ENCODE data around the gene AKT3.
"Not testable (repeated sequence)": the region's sequence is repeated elsewhere in the genome, so short reads cannot be mapped to it uniquely, and the experiment has no call there.

The AKT3 gene

DNA sequence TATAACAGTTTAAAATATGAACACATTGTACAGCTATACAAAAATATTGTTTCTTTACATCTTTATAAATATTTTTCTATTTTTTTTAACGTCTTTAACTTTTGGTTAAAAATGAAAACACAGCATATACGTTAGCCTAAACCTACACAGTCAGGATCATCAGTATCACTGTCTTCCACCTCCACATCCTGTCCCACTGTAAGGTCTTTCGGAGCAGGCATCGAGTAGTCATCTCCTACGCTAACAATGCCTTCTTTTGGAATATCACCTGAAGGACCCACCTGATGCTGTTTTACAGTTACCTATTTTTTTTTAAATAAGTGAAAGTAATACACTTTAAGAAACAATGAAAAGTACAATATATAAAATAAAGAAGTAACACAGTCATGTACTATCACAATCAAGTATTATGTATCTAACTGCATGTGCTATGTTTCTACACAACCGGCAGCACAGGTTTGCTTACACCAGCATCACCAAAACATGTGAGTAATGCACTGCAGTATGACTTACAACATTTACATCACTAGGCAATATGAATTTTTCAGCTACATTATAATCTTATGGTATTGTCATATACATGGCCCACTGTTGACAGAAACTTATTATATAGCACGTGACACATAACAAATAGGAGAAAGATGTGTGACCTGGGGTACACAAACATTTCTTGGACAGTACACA, 254.4 kb downstream of the AKT3 start:
- DNase-seq: no peak

DNA sequence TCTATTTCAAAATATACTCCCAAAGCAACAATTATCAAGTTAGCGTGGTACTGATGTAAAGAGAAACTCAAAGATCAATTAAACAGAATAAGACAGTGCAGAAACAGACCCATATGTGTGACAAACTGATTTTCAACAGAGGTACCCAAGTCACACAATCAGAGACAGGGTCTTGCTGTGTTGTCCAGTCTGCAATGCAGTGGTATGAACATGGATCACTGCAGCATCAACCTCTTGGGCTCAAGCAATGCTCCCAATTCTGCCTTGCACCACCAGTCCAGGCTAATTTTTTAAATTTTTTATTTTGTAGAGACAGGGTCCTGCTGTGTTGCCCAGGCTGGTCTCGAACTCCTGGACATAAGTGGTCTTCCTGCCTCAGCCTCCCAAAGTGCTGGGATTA, 255.6 kb downstream of the AKT3 start:
- no peak for DNase-seq

DNA sequence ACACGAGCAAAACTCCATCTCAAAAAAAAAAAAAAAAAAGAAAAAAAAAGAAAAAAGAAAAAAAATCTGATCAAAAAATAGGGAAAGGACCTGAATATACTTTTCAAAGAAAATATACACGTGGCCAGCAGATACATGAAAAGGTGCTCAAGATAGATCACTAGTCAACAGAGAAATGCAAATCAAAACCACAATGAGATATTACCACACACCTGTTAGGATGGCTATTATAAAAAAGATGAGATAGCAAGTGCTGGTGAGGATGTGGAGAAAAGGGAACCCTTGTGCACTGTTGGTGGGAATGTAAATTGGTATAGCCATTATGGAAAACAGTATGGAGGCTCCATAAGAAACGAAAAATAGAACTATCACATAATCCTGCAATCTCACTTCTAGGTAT, 260.8 kb downstream of the AKT3 start:
- not testable (repeated sequence) for DNase-seq

DNA sequence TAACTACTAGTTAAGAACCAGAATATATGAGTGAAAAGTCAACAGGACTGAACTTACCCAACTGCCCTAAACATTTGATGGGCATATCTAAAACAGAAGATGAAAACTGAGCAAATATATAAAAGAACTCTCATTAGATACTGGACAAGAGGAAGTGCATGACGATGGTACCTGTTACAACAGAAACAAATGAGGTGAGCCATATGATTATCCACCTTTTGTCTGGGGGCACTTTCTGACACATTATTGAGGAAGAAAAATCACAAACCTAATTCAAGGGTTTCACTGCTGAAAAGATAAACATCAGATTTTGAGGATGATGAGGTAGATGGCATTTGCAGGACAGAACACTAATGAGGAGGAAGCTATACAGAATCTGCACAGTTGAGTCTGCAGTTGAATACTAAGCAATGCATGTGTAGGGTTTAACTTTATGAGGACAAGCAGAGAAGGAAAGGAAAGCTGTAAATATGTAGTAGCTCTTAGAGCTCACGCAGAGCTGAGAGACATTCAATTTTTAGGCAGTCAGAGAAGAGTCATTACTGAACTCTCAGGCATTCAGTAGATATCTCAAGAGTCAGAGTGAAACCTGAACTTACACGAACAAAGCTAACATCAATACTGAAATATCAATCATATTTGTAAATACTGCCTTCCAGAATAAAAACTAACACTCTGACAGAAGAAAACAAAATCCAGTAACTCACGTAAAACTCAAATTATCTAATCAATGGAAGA, 262.1 kb downstream of the AKT3 start:
- no peak for DNase-seq

DNA sequence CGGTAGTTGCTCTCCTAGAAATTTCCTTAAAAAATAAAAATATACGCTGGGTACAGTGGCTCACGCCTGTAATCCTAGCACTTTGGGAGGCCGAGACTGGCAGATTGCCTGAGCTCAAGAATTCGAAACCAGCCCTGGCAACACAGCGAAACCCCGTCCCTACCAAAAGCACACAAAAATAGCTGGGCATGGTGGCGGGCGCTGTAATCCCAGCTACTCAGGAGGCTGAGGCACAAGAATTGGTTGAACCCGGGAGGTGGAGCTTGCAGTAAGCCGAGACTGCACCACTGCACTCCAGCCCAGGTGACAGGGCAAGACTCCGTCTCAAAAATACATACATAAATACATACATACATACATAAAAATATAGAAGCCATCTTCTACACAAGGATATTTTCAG, 262.8 kb downstream of the AKT3 start:
- DNase-seq: no peak

DNA sequence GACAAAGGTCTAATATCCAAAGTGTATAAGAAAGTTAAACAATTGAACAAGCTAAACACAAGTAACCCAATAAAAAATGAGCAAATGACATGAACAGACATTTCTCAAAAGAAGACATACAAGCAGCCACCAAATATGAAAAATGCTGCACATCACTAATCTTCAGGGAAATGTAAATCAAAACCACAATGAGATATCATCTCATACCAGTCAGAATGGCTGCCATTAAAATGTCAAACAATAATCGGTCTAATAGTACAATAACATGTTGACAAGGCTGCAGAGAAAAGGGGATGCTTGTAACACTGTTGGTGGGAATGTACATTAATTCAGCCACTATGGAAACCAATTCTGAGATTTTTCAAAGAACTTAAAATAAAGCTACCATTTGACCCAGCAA, 264.1 kb downstream of the AKT3 start:
- DNase-seq: no peak

DNA sequence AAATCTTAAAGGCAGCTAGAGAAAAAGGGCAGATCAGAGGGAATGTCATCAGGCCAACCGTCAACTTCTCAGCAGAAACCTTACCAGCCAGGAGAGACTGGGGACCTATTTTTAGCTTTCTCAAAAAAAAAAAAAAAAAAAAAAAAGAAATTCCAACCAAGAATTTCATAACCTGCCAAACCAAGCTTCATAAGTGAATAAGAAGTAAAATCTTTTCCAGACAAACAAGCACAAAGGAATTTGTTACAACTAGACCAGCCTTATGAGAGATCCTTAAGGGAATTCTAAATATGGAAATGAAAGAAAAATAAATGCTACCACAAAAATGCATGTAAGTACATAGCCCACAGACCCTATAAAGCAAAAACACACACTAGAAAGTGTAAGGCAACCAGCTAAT, 267.7 kb downstream of the AKT3 start:
- no peak for DNase-seq

DNA sequence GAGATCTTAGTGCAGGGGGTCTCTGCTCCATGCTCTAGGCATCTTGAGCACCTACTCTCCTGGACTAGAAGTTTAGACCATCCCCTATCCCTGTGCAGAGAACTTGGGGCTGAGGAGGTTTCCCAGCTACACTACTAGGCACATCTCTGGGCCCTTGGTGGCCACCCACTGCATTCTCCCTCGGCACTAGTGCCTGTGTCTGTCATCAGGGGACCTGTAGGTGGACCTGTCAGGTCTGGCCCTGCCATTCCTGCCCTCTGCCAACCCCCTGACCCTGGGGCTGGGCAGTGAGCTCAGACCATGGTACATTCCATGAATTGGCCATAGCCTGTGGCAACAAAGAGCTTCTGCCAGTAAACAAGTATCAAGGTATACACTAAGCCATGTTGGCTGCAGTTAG, 269.1 kb downstream of the AKT3 start:
- no peak for DNase-seq

DNA sequence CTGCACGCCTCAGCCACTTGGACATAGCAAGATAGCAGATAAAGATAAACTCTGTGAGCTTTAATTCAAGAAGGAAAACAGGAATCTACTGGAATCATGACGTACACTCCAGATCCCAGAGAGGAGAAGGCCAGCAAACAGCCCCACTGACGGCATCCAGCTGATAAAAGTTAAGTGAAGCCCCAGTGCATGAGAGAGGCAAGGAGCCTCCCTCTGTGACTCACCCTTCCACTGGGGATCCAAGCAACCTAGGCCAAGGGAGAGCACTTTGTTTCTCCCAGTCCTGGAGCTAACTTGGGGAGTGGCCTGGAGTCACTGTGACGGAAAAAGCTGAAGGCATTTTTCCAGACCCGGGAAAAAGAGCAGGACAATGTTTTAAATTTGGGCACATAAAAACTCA, 270.0 kb downstream of the AKT3 start:
- DNase-seq: no peak

DNA sequence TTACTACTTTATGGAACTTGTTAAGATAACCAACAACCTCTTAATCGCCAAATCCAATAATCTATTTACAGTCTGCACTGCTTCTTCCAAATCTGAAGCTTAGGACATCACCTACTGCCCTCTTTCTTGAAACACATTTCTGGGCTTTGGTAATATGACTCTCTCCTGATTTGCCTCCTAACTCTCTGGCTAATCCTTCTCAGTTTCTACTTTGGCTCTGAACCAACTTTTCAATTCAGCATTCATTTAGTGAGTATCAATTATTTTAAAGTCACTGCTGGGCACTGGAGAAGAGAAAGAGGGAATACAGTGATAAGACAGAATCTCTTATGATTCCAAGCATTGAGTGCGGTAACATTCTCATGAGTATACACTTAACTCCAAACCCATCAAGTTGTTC, 275.0 kb downstream of the AKT3 start:
- no peak for DNase-seq

DNA sequence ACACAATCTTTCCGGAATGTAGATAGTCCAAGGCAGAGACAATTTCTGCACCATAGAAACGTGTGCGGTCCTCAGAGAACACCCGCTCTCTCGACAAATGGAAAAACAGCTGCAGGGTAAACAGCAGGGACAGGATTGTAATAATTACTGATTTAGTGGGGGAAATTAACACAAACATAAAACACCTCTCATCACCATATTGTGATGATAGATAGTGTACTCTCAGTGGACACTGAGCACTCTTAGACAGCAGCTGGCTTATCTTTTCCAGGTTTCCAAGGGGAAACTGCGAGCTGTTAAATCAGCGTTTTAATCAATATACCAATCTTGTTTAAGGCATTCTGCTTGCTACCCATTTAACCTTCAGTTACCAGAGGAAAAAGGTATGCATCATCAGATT, 277.1 kb downstream of the AKT3 start:
- no peak for DNase-seq

DNA sequence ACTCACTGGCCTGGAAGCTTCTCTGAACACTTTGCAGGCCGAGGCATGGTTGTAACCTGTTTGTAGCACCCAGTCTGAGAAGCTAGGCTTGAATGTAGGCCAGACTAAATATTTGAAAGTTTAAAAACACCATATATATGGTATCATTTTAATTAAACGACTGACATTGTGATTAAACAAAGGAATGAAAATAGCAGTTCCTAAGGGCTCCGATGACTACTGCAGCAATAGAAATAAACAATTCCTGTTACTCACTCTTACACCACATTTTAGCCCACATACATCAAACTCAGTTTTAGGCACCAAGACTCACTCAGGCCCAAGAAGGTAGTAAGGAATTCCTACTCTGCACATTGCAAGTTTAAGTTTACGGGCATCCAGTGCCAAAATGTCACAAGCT, 281.2 kb downstream of the AKT3 start:
- DNase-seq: no peak

DNA sequence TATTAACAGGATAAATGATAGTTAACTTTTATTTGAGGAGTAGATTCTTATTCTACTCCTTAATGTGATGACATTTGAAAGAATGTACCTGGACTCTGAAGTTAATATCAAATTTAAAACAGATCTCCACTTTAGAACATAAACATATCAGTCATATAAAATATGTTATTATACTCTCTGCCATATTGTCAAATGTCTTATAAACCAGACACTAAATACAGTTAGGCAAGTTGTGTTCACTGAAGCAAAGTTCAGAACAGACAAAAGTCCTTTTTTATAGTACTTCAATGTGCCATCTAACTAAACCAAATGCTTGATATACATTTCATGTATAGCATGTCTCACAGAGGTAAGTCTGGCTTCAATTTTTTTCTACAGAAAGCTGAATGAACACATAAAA, 285.2 kb downstream of the AKT3 start:
- DNase-seq: no peak

DNA sequence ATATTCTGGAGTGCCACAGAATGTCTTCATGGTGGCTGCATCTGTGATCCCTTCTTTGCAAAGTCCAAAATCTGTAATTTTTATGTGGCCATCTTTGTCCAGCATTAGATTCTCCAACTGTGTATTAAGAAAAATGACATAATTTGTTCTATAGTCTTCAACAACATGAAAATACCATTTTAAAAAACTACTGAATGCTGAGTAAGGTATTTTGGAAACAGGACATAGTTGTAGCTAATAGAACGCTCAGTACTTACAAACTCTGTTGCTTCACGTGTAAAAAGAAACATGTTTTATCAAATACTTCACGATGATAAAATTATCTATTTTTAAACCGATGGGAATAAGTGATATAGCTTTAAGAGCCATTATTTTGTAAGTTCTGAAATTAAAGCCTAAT, 286.3 kb downstream of the AKT3 start:
- no peak for DNase-seq

DNA sequence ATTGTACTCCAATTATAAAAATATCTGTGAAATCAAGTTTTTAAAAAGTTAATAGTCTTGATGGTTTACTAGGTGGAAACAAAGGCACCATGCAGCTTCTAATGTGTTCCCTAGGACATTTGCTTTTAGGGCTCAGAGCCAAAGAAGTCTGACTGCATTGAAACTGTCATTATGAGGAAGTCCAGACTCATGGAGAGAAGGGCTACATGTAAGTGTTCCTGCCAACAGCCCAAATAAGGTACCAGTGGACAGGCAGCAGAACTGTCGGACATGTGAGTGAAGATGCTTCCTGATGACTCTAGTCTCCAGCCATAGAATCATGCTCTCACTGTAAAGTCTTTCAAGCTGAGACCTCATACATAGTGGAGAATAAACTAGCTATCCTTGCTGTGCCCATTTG, 287.6 kb downstream of the AKT3 start:
- no peak for DNase-seq

DNA sequence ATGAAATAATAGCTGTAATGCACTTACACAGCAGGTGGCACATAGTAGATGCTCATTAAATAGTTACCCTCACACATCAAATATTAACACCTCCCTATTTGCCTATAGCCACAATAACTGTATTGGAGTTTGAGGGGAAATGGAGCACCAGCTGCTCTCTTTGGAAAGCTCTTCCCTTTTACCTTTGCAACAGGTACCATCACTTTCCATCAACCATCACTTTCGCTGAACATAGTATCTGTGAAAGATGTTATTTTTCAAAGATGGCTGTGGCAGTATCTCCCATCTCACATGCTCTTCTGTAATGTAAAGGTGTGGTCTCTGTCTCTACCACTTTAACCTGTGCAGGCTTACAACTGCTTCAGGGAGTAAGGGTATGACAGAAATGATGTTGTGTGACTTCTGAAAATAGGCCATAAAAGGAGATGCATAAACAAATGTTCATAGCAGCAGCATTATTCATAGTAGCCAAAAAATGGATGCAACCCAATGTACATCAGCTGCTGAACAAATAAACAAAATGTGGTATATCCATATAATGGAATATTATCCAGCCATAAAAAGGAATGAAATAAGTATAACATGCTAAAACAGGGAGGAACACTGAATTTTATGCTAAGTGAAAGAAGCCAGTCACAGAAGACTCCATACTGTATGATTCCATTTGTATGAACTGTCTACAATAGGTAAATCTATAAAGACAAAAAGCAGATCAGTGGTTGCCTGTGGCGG, 288.3 kb downstream of the AKT3 start:
- no peak for DNase-seq

DNA sequence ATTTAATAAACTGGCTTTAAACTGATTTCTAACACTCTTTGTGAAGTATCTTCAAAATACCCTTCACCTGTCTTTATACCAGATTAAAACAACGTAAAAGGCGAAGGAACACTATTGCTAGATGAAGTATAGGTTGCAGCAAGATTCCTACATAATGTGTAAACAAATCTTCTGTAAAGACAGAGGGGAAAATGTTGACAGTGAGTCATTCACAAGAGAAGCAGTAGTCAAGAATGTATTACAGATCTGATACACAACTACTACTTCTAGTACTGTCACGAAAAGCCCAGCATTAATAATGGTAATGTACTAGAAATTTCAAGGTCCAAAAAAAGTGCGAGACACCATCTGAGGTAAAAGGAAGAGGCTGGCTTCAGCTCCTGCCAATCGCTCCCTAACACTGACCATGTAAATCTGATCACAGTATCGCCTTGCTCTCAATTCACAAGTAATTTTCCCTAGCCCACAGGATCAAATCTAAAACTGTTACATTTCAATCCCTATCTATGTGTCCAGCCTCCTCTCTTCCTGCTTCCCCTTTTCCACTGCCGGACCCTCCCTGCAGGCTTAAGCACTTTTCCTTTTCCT, 290.4 kb downstream of the AKT3 start:
- DNase-seq: no peak

DNA sequence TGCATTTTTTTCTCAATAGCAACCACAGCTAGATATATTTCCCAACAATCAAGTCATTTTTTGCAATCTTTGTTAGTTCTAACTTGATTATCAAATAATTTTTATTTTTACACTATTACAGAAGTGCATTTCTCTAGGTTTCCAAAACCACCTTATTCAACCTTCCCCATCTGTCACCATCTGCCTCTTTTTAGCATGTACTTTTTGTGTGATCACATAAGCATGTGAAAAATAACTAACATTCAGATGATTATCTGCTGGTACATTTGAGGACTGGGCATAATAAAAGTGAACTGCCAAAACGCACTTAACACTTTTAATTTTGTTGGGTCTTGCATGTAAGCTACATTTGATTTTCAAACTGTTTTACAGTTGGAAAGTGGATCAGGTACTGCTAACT, 291.5 kb downstream of the AKT3 start:
- DNase-seq: no peak

DNA sequence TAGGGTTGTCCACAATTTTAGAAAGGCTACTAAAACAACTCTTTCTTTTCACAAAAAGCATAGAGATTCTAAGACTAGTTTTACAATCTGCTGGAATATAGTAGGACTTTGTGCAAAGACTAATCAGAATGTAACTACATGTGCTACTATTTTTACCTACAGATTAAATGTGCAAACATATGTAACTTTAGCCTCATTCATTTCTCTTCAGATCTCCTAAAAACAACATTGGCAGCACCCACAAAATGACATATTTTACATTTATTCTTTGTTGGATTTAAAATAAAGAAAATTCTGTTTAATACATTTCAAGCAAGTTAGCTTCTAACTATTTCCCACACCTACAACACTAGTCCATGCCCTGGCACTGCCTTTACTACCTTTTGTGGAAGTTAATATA, 292.2 kb downstream of the AKT3 start:
- DNase-seq: no peak

DNA sequence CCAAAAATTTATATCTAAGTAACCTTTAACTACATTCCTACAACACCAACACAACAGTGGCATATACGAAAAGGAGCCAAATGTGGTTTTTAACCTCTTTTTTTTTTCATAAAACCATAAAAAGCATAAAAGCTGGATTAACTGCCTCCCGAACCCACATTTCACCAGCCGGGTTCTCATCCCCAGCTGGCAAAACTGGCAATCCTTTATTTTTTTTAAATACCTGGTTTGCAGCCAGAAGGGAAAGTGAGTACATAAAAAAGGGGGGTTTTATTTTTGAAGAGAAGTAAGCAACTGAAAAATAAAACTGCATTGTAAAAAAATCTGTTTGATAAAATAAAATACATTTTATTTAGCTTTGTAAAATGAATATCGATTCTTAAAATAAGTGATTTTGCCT, 295.4 kb downstream of the AKT3 start:
- no peak for DNase-seq

DNA sequence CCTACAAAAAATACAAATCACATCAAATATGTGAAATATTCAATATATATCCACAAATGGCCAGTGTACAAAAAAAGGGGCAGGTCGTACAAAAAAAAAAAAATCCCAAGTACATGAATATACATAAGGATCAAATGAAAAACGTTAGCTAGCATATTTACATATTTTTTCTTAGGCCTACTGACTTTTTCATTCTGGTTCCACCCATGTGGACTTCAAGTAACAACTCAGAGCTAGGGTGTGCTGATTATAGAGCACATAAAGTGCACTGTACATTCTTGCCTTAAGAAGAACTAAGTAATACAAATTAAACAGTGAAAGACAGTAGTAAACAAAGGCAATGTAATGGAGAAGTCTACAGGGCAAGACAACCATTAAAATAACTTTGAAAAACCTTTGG, 297.0 kb downstream of the AKT3 start:
- DNase-seq: no peak

DNA sequence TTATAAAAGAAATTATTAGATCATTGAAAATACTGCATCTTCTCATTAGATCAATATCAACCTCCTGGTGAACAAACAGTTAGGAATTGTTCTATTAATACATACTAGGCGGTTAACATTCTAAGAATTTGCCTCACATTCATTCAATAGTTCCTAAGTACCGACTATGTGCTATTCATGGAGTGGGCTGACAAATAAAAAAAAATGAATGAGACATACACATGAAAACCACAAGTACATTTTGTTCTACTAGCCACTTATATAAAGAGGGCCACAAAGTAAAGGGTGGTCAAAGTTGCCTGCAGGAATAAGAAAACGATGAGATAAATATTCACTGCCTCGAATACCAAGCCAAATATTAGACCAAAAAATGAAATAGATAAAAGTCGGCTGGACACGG, 299.8 kb downstream of the AKT3 start:
- no peak for DNase-seq

DNA sequence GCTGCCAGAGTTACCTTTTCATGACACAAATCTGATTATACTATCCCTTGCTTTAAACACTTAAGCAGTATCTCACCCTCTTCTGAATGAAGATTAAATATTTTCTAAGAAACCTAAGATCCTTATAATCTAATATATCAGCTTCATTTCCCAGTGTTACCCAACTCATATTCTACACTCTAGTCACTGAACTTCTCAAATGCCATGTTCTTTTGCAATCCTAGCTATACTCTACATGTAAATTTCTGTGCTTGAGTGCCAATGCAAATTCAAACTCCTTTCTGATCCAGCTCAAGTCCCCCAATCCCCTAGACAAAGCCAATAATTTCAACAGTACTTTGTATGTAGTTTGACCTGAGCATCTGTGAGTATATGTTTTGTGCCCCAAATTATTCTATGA, 300.3 kb downstream of the AKT3 start:
- DNase-seq: no peak

DNA sequence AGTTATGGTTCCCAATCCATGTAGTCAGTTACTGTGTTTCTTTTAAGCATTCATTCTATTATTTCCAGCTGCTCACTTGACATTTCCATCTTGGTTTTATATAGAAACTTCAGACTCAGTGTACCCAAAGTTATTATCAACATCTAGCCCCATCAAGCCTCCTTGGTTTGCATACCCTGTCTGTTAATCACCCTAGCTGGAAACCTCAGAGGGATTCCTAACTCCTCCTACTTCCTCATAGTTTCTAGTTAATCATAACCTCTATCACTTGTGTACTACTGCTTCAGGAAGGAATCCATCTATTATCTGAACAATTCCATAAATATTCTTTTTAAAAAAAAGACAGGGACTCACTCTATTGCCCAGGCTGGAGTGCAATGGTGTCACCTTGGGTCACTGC, 300.9 kb downstream of the AKT3 start:
- no peak for DNase-seq

Data from stimulated activated CD8-positive, alpha-beta memory T cell treated with anti-CD3 and anti-CD28 coated beads, Interleukin-4, amount 100 ng/mL, for 48 hours (primary cell).